Measurements from ENCODE around the gene CELSR1.

CELSR1 gene

GRCh38 chr22:46462726-46463371 is 74.6 kb downstream of the CELSR1 start:
- no peak overlapping the region for H3K27ac ChIP-seq
- DNase-seq (ENCODE audit: low spot score): no peak
- TF ChIP-seq CTCF (IDR thresholded peaks at IDR 0.05): no peak
- no peak overlapping the region for H3K4me3 ChIP-seq

GRCh38 chr22:46461566-46462180 is 75.7 kb downstream of the CELSR1 start:
- no peak for TF ChIP-seq CTCF (IDR thresholded peaks at IDR 0.05)
- no peak overlapping the region for H3K27ac ChIP-seq
- H3K4me3 ChIP-seq: no peak overlapping the region
- DNase-seq (ENCODE audit: low spot score): no peak

GRCh38 chr22:46460857-46461256 is 76.6 kb downstream of the CELSR1 start:
- Histone ChIP-seq H3K4me3 (no peak overlapping the region), H3K27ac (no peak overlapping the region)
- no peak for TF ChIP-seq CTCF (IDR thresholded peaks at IDR 0.05)
- no peak for DNase-seq (ENCODE audit: low spot score)

- no peak overlapping the region for H3K27ac ChIP-seq
- DNase-seq (ENCODE audit: low spot score): no peak
- H3K4me3 ChIP-seq: no peak overlapping the region
- no peak for TF ChIP-seq CTCF (IDR thresholded peaks at IDR 0.05)
Observed at GRCh38 chr22:46459347-46460065, 77.9 kb downstream of the CELSR1 start.

GRCh38 chr22:46458525-46458924 is 78.9 kb downstream of the CELSR1 start:
- no peak overlapping the region for H3K4me3 ChIP-seq
- DNase-seq (ENCODE audit: low spot score): no peak
- TF ChIP-seq CTCF (IDR thresholded peaks at IDR 0.05): no peak
- H3K27ac ChIP-seq: no peak overlapping the region

- Histone ChIP-seq H3K27ac (no peak overlapping the region), H3K4me3 (no peak overlapping the region)
- no peak for DNase-seq (ENCODE audit: low spot score)
- TF ChIP-seq CTCF (IDR thresholded peaks at IDR 0.05): no peak
Observed at GRCh38 chr22:46457502-46458488, 79.6 kb downstream of the CELSR1 start.

All from coronary artery (tissue), 2 donors.